GM23248 (cell line): ENCODE data around the gene WDR48. TPM values are rescaled to one million over a fixed set of nuclear protein-coding genes. Genes with fewer than 3 reads are reported as not detected.

ENCODE experiments used
- DNase-seq: peaks from one replicate; pipeline ENCODE4 v3.0.0-alpha.2; 2015
- H2AFZ ChIP-seq: fragments of 200-600 bp; sonication (generic); 2 replicates; pipeline ENCODE4 v1.6.1; 2016; ENCODE audit warnings: antibody characterized with exemption
- H3F3A ChIP-seq: fragments of 200-600 bp; sonication (generic); 2 replicates; pipeline ENCODE4 v1.6.1; 2016; ENCODE audit warnings: mild to moderate bottlenecking, antibody characterized with exemption, mixed run types; ENCODE audit not compliant: insufficient read depth
- H3K27ac ChIP-seq: fragments of 200-600 bp; sonication (generic); 2 replicates; pipeline ENCODE4 v1.5.1; 2016; ENCODE audit warnings: mild to moderate bottlenecking
- H3K27me3 ChIP-seq: fragments of 200-600 bp; sonication (generic); replicated peaks from 2 replicates; pipeline ENCODE4 v1.6.1; 2016; ENCODE audit warnings: mild to moderate bottlenecking; ENCODE audit not compliant: insufficient read depth
- H3K36me3 ChIP-seq: fragments of 200-600 bp; sonication (generic); 2 replicates; pipeline ENCODE4 v1.6.1; 2016; ENCODE audit warnings: low read depth, mild to moderate bottlenecking
- H3K4me1 ChIP-seq: fragments of 200-600 bp; sonication (generic); 2 replicates; pipeline ENCODE4 v1.6.1; 2016; ENCODE audit warnings: mild to moderate bottlenecking; ENCODE audit not compliant: insufficient read depth
- H3K4me2 ChIP-seq: fragments of 200-600 bp; sonication (generic); one replicate; pipeline ENCODE4 v1.6.1; 2016; ENCODE audit warnings: mild to moderate bottlenecking; ENCODE audit not compliant: unreplicated experiment
- H3K4me3 ChIP-seq: fragments of 200-600 bp; sonication (generic); 2 replicates; pipeline ENCODE4 v1.5.1; 2016; ENCODE audit warnings: mild to moderate bottlenecking
- H3K79me2 ChIP-seq: fragments of 200-600 bp; sonication (generic); 2 replicates; pipeline ENCODE4 v1.6.1; 2016; ENCODE audit warnings: mild to moderate bottlenecking; ENCODE audit not compliant: insufficient read depth
- H3K9ac ChIP-seq: fragments of 200-600 bp; sonication (generic); 2 replicates; pipeline ENCODE4 v1.6.1; 2016; ENCODE audit warnings: mild to moderate bottlenecking
- H3K9me2 ChIP-seq: fragments of 200-600 bp; sonication (generic); 2 replicates; pipeline ENCODE4 v1.6.1; 2016; ENCODE audit warnings: mixed run types, mild to moderate bottlenecking, moderate library complexity; ENCODE audit not compliant: insufficient read depth
- H3K9me3 ChIP-seq: fragments of 200-600 bp; sonication (generic); one replicate; pipeline ENCODE4 v1.6.1; 2017; ENCODE audit warnings: low read depth
- H4K20me1 ChIP-seq: fragments of 200-600 bp; sonication (generic); 2 replicates; pipeline ENCODE4 v1.6.0; 2016; ENCODE audit not compliant: insufficient read depth
- EZH2 ChIP-seq: fragments of 200-600 bp; sonication (generic); IDR thresholded peaks from 2 replicates; pipeline ENCODE4 v1.6.1; 2018; ENCODE audit warnings: antibody characterized with exemption, mild to moderate bottlenecking; ENCODE audit not compliant: insufficient read depth, poor library complexity, severe bottlenecking
- EZH2phosphoT487 ChIP-seq: fragments of 200-600 bp; sonication (generic); IDR thresholded peaks from 2 replicates; pipeline ENCODE4 v1.6.1; 2018; ENCODE audit warnings: antibody characterized with exemption, moderate library complexity, mild to moderate bottlenecking, low read depth; ENCODE audit not compliant: insufficient read depth
- WGBS, 2 experiments: methylation state at CpG; one replicate each; pipeline ENCODE4 v1.1.6; 2015 to 2017; ENCODE audit warnings: low lambda C conversion rate in 2 of 2, low coverage in 1 of 2; ENCODE audit errors: missing lambda C conversion rate in 2 of 2; 5-methylcytosine and 5-hydroxymethylcytosine counted together
- in situ Hi-C: fragments of 300-500 bp; cut with MboI; formaldehyde crosslinking; loops from 2 replicates; pipeline ENCODE4 v1.15.0; 2020
- polyA plus RNA-seq: library from polyadenylated mRNA; unstranded; fragments of >200 nt; fragmentation: Nextera tagmentation; extraction: Ambion mirVana; gene quantifications from 2 replicates; pipeline ENCODE4 v1.2.1, GENCODE V29; 2016
- total RNA-seq: library from RNA; depleted of rRNA; stranded (reverse); fragments of >200 nt; shearing (Covaris generic); gene quantifications from 2 replicates; pipeline ENCODE4 v1.2.3, GENCODE V29; 2014

The WDR48 gene
- total and polyA plus RNA-seq, 2 experiments from 2014 or later, result 25.7 to 29.7 TPM

DNA sequence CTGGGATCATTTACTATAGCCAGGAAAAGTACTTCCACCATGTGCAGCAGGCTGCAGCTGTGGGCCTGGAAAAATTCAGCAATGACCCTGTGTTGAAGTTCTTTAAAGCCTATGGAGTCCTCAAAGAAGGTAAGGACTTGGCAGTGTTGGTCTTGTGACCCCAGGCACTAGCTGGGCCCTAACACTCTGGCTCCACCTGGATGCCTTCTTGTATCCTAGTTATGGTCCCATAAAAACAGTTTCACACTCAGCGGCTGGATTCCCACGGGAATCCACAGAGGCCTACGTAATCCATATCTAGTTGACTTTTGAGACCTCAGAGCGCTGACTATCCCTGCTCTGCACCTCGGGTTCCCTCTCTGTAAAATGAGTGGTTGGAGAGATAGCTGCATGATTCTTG is 57.3 kb downstream of the WDR48 start:
- TF ChIP-seq EZH2, result no peak
- TF ChIP-seq EZH2phosphoT487, result no peak
- Histone ChIP-seq H3F3A (no peaks in the 10 kb centered on the region), H4K20me1 (no peaks in the 10 kb centered on the region), H3K27ac (no peak overlapping the region), H3K4me2 (no peak overlapping the region), H3K27me3 (no peaks in the 10 kb centered on the region), H2AFZ (no peak overlapping the region), H3K4me3 (no peak overlapping the region), H3K9ac (no peak overlapping the region), H3K9me3 (no peaks in the 10 kb centered on the region), H3K9me2 (no peaks in the 10 kb centered on the region), H3K36me3 (no peaks in the 10 kb centered on the region), H3K79me2 (peaks cover 30% of the 10 kb centered on the region), H3K4me1 (peaks cover 11% of the 10 kb centered on the region; the same call in 1 of the 2 replicates)
- in situ Hi-C loops, result no loop called here
- no peak for DNase-seq
- 90 to 92% methylated on average over 5 of the region's 5 CpGs for WGBS, 2 experiments

- WGBS, 2 experiments, result 58 to 62% methylated on average over 2 of the region's 2 CpGs
- Histone ChIP-seq H3K4me1 (peaks cover 10% of the 10 kb centered on the region; the same call in 1 of the 2 replicates), H3K27ac (no peak overlapping the region), H3F3A (no peaks in the 10 kb centered on the region), H3K9me3 (no peaks in the 10 kb centered on the region), H3K79me2 (peaks cover 19% of the 10 kb centered on the region), H3K9ac (no peak overlapping the region), H3K36me3 (no peaks in the 10 kb centered on the region), H2AFZ (no peak overlapping the region), H3K27me3 (no peaks in the 10 kb centered on the region), H3K9me2 (no peaks in the 10 kb centered on the region), H3K4me2 (no peak overlapping the region), H3K4me3 (no peak overlapping the region), H4K20me1 (no peaks in the 10 kb centered on the region)
- peak; percentile 28 for DNase-seq
- in situ Hi-C loops, result no loop called here
- TF ChIP-seq EZH2phosphoT487 (no peak), EZH2 (no peak)
Measured at GRCh38 chr3:39110041-39110639, 58.3 kb downstream of the WDR48 start.

GRCh38 chr3:39112113-39112512 is 60.3 kb downstream of the WDR48 start:
- no peaks in the 10 kb centered on the region for H3F3A ChIP-seq
- 76 to 82% methylated on average over 3 of the region's 3 CpGs for WGBS, 2 experiments
- in situ Hi-C loops, result no loop called here
- no peaks in the 10 kb centered on the region for H3K9me2 ChIP-seq
- no peaks in the 10 kb centered on the region for H4K20me1 ChIP-seq
- H3K9me3 ChIP-seq, result no peaks in the 10 kb centered on the region
- no peak overlapping the region for H3K27ac ChIP-seq
- no peaks in the 10 kb centered on the region for H3K27me3 ChIP-seq
- no peak for DNase-seq
- no peak overlapping the region for H3K4me2 ChIP-seq
- no peaks in the 10 kb centered on the region for H3K36me3 ChIP-seq
- no peaks in the 10 kb centered on the region for H3K4me1 ChIP-seq
- no peak overlapping the region for H3K4me3 ChIP-seq
- H3K9ac ChIP-seq, result no peak overlapping the region
- TF ChIP-seq EZH2phosphoT487 (no peak), EZH2 (no peak)
- H3K79me2 ChIP-seq, result no peaks in the 10 kb centered on the region
- H2AFZ ChIP-seq, result no peak overlapping the region

DNA sequence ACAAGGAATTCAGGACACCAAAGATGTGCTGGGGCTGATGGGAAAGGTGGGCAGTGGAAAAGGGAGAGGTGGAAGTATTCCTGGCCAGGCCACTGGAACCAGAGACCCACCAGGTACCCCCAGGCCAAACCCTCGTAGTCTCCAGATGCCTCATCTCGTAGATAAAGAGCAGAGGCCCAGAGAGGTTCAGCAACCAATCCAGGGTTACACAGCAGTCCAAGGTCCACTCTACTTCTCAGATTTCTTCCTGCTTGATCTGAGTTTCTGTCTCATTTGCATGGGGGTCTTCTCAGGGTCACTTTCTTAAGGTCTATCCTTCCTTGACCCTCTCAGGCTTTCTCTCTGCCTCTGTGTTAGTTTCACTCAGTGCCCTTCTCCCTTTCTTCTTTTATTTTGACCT is 60.7 kb downstream of the WDR48 start:
- no peaks in the 10 kb centered on the region for H3K27me3 ChIP-seq
- in situ Hi-C loops, result no loop called here
- H3K4me3 ChIP-seq, result no peak overlapping the region
- H3K4me2 ChIP-seq, result no peak overlapping the region
- no peaks in the 10 kb centered on the region for H3K4me1 ChIP-seq
- no peak for DNase-seq
- H3K9me3 ChIP-seq, result no peaks in the 10 kb centered on the region
- 70 to 73% methylated on average over 2 of the region's 2 CpGs for WGBS, 2 experiments
- H3K9ac ChIP-seq, result no peak overlapping the region
- H3K79me2 ChIP-seq, result no peaks in the 10 kb centered on the region
- H3K27ac ChIP-seq, result no peak overlapping the region
- no peaks in the 10 kb centered on the region for H3K9me2 ChIP-seq
- H3F3A ChIP-seq, result no peaks in the 10 kb centered on the region
- H3K36me3 ChIP-seq, result no peaks in the 10 kb centered on the region
- no peak overlapping the region for H2AFZ ChIP-seq
- TF ChIP-seq EZH2phosphoT487, result no peak
- TF ChIP-seq EZH2, result no peak
- H4K20me1 ChIP-seq, result no peaks in the 10 kb centered on the region

DNA sequence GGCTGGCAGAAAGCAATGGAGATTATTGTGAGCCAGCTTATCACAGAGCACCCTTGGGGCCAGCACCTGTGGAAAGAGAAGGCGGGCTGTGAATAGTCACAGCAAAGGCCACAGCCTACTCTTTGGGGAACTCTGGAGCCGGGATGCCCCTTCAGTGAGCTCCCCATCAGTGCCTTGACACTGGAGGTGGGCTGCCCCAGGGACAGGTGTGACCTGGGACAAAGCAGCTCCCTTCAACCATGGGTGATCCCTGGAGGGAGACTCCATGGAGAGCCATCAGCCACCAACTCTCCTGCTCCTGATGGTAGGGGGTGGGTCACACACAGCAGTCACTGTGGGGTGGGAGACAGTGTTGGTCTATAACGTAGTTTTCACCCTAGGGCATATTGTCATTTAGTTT is 61.5 kb downstream of the WDR48 start:
- H3K36me3 ChIP-seq, result no peaks in the 10 kb centered on the region
- no peaks in the 10 kb centered on the region for H3K27me3 ChIP-seq
- no peaks in the 10 kb centered on the region for H3K4me1 ChIP-seq
- no peaks in the 10 kb centered on the region for H3K9me2 ChIP-seq
- H4K20me1 ChIP-seq, result no peaks in the 10 kb centered on the region
- H3K79me2 ChIP-seq, result no peaks in the 10 kb centered on the region
- no peak overlapping the region for H3K27ac ChIP-seq
- no peaks in the 10 kb centered on the region for H3K9me3 ChIP-seq
- H3K4me2 ChIP-seq, result no peak overlapping the region
- no peak overlapping the region for H3K4me3 ChIP-seq
- no peak for DNase-seq
- no peak for TF ChIP-seq EZH2phosphoT487
- no peak for TF ChIP-seq EZH2
- in situ Hi-C loops, result no loop called here
- no peaks in the 10 kb centered on the region for H3F3A ChIP-seq
- no peak overlapping the region for H3K9ac ChIP-seq
- H2AFZ ChIP-seq, result no peak overlapping the region
- WGBS, 2 experiments, result 73 to 79% methylated on average over 3 of the region's 3 CpGs
